SU-DHL-6 (cell line): ENCODE data around the gene MIA2.

Experiments
- H2AFZ ChIP-seq: fragments of 200-600 bp; sonication (generic); 2 replicates; pipeline ENCODE4 v1.6.1; 2014; ENCODE audit warnings: low read depth, mild to moderate bottlenecking, moderate library complexity, mixed read lengths, antibody characterized with exemption, low read length; ENCODE audit not compliant: severe bottlenecking
- H3F3A ChIP-seq: fragments of 200-600 bp; shearing (Covaris generic); 2 replicates; pipeline ENCODE4 v1.6.0; 2016; ENCODE audit warnings: antibody characterized with exemption, mild to moderate bottlenecking; ENCODE audit not compliant: insufficient read depth
- H3K27ac ChIP-seq: fragments of 200-600 bp; sonication (generic); 2 replicates; pipeline ENCODE4 v1.5.1; 2016; ENCODE audit warnings: low read depth, mild to moderate bottlenecking, low read length, moderate library complexity, mixed read lengths
- H3K27me3 ChIP-seq: fragments of 200-600 bp; sonication (generic), shearing (Covaris generic); 2 replicates; pipeline ENCODE4 v1.6.0; 2014; ENCODE audit warnings: mild to moderate bottlenecking, low read length
- H3K36me3 ChIP-seq: fragments of 200-600 bp; sonication (generic); 2 replicates; pipeline ENCODE4 v1.6.1; 2014; ENCODE audit warnings: mild to moderate bottlenecking, low read length, mixed read lengths
- H3K4me2 ChIP-seq: fragments of 300-600, 200-600 bp; shearing (Covaris generic), sonication (generic); 2 replicates; pipeline ENCODE4 v1.6.0; 2014; ENCODE audit warnings: low read length, low read depth, mild to moderate bottlenecking; ENCODE audit not compliant: poor library complexity, severe bottlenecking
- H3K4me3 ChIP-seq: fragments of 200-600 bp; sonication (generic); 2 replicates; pipeline ENCODE4 v1.5.1; 2014; ENCODE audit warnings: antibody characterized with exemption, low read length, mild to moderate bottlenecking, mixed read lengths; ENCODE audit not compliant: insufficient read depth, poor library complexity, severe bottlenecking
- H3K79me2 ChIP-seq: fragments of 200-600 bp; sonication (generic); 2 replicates; pipeline ENCODE4 v1.6.1; 2014; ENCODE audit warnings: mild to moderate bottlenecking, low read length, moderate library complexity; ENCODE audit not compliant: insufficient read depth
- H3K9ac ChIP-seq: fragments of 200-600 bp; sonication (generic); 2 replicates; pipeline ENCODE4 v1.7.0; 2014; ENCODE audit warnings: mild to moderate bottlenecking, low read length
- H3K9me2 ChIP-seq: fragments of 200-600 bp; sonication (generic); replicated peaks from 2 replicates; pipeline ENCODE4 v1.6.1; 2014; ENCODE audit warnings: low read length; ENCODE audit not compliant: insufficient read depth
- H3K9me3 ChIP-seq: fragments of 200-600 bp; sonication (generic); 2 replicates; pipeline ENCODE4 v1.6.1; 2014; ENCODE audit warnings: low read length, mixed read lengths; ENCODE audit not compliant: insufficient read depth
- H4K20me1 ChIP-seq: fragments of 200-600 bp; sonication (generic); 2 replicates; pipeline ENCODE4 v1.6.1; 2014; ENCODE audit warnings: low read depth, mild to moderate bottlenecking, antibody characterized with exemption, low read length, moderate library complexity, mixed read lengths
- EZH2phosphoT487 ChIP-seq: fragments of 200-600 bp; sonication (generic), shearing (Covaris generic); conservative IDR thresholded peaks from 2 replicates; pipeline ENCODE4 v1.6.1; 2018; ENCODE audit warnings: mild to moderate bottlenecking, antibody characterized with exemption, low read length, moderate library complexity, mixed read lengths
- TF ChIP-seq, protein P1 (sequence below): fragments of 200-600 bp; sonication (generic); IDR thresholded peaks from one replicate; pipeline ENCODE4 v1.5.1; 2017; ENCODE audit warnings: antibody characterized with exemption, mild to moderate bottlenecking, low read length, moderate library complexity; ENCODE audit not compliant: insufficient read depth, poor library complexity, severe bottlenecking

MIA2 gene

DNA sequence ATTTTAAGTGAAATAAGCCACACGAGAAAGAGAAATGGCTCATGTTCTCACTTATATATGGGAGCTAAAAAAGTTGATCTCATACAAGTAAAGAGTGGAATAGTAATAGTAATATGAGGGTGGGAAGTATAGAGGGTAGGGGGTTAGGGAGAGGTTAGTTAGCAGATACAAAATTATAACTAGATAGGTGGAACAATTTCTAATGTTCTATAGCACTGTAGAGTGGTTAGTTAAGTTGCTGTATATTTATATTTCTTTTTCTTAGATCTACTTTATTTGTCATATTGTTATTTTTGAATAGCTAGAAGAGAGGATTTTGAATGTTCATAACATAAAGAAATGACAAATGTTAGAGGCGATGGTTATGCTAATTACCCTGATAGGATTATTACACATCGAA, 74.1 kb downstream of the MIA2 start:
- Histone ChIP-seq H3K9me3 (no peaks in the 10 kb centered on the region), H3K79me2 (no peaks in the 10 kb centered on the region), H3K4me2 (no peak overlapping the region), H3K9ac (no peak overlapping the region), H3K4me3 (no peak overlapping the region), H3K36me3 (peaks cover 9% of the 10 kb centered on the region), H3K27ac (no peak overlapping the region), H3F3A (no peaks in the 10 kb centered on the region), H2AFZ (no peak overlapping the region), H3K9me2 (no peaks in the 10 kb centered on the region), H3K27me3 (no peaks in the 10 kb centered on the region), H4K20me1 (no peaks in the 10 kb centered on the region)
- TF ChIP-seq, protein P1, sequence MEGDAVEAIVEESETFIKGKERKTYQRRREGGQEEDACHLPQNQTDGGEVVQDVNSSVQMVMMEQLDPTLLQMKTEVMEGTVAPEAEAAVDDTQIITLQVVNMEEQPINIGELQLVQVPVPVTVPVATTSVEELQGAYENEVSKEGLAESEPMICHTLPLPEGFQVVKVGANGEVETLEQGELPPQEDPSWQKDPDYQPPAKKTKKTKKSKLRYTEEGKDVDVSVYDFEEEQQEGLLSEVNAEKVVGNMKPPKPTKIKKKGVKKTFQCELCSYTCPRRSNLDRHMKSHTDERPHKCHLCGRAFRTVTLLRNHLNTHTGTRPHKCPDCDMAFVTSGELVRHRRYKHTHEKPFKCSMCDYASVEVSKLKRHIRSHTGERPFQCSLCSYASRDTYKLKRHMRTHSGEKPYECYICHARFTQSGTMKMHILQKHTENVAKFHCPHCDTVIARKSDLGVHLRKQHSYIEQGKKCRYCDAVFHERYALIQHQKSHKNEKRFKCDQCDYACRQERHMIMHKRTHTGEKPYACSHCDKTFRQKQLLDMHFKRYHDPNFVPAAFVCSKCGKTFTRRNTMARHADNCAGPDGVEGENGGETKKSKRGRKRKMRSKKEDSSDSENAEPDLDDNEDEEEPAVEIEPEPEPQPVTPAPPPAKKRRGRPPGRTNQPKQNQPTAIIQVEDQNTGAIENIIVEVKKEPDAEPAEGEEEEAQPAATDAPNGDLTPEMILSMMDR, result no peak
- TF ChIP-seq EZH2phosphoT487, result no peak

- H2AFZ ChIP-seq, result no peak overlapping the region
- H3K4me2 ChIP-seq, result no peak overlapping the region
- no peak overlapping the region for H3K4me3 ChIP-seq
- H4K20me1 ChIP-seq, result no peaks in the 10 kb centered on the region
- H3F3A ChIP-seq, result no peaks in the 10 kb centered on the region
- H3K79me2 ChIP-seq, result no peaks in the 10 kb centered on the region
- no peak overlapping the region for H3K9ac ChIP-seq
- TF ChIP-seq, protein P1, result no peak
- TF ChIP-seq EZH2phosphoT487, result no peak
- no peaks in the 10 kb centered on the region for H3K9me3 ChIP-seq
- H3K36me3 ChIP-seq, result no peaks in the 10 kb centered on the region; the same call in 1 of the 2 replicates
- H3K9me2 ChIP-seq, result no peaks in the 10 kb centered on the region
- no peak overlapping the region for H3K27ac ChIP-seq
- H3K27me3 ChIP-seq, result no peaks in the 10 kb centered on the region
Observed at GRCh38 chr14:39310051-39310450, 76.3 kb downstream of the MIA2 start.

- H4K20me1 ChIP-seq, result no peaks in the 10 kb centered on the region
- no peaks in the 10 kb centered on the region for H3K79me2 ChIP-seq
- no peak overlapping the region for H3K27ac ChIP-seq
- H3K9me3 ChIP-seq, result no peaks in the 10 kb centered on the region
- H3K4me3 ChIP-seq, result no peak overlapping the region
- no peaks in the 10 kb centered on the region for H3K27me3 ChIP-seq
- no peak overlapping the region for H3K4me2 ChIP-seq
- H3K36me3 ChIP-seq, result no peaks in the 10 kb centered on the region; the same call in none of the 2 replicates
- no peaks in the 10 kb centered on the region for H3K9me2 ChIP-seq
- TF ChIP-seq, protein P1, result no peak
- no peak for TF ChIP-seq EZH2phosphoT487
- no peak overlapping the region for H3K9ac ChIP-seq
- no peak overlapping the region for H2AFZ ChIP-seq
- no peaks in the 10 kb centered on the region; the same call in 1 of the 2 replicates for H3F3A ChIP-seq
Observed at GRCh38 chr14:39315859-39316444, 82.2 kb downstream of the MIA2 start.
